ENCODE data around the gene MAGOH. TPM values are rescaled to one million over a fixed set of nuclear protein-coding genes. Genes with fewer than 3 reads are reported as not detected.

MAGOH gene
- polyA plus RNA-seq, 1 donor (not counting 4 experiments of a cell fraction or from before 2014, with no cell fraction given): 104 TPM

DNA sequence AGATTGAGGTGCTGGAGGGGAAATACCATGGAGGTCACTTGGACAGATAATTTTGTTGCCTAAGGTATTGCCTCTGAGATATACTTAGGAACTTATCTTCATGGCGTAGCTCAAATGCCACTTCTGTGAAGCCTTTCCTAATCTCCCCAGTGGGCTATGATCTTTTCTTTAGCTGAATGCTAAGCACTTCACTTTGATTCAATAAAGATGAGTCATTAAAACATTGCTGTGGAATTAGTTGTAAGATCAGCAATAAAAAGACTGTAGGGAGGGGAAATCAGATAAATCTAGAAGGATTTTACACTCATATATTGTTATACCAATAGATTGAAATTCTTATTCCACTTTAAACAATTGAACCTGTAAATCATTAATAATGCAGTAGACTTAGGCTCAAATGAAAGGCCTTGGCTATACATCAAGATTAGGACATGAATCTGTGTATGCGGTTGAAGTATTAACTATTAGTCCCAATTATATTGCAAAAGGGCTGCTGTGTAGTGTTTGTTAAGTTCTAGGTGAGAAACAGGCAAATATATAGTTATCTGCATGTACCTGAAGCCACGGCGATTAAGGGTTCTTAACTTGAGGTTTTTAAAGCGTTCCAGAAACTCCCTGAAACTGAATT lies 19.2 kb upstream of the MAGOH start:
- Histone ChIP-seq H3K4me2 (ENCODE audit: control insufficient read depth, extremely low read depth, insufficient read depth, low read depth, low read length) (no peak overlapping the region), H3K9ac (ENCODE audit: control insufficient read depth, extremely low read depth, insufficient read depth, low read length) (no peak overlapping the region), H2AFZ (ENCODE audit: control insufficient read depth, low read length) (no peak overlapping the region), H3K9me1 (ENCODE audit: control insufficient read depth, extremely low read depth, insufficient read depth, low read length) (no peaks in the 10 kb centered on the region), H3K79me2 (ENCODE audit: control insufficient read depth, insufficient read depth, low read length) (no peaks in the 10 kb centered on the region), H3K27ac (ENCODE audit: control insufficient read depth, insufficient read depth, low read length) (no peak overlapping the region), H3K4me3 (ENCODE audit: control insufficient read depth in 2 of 3, extremely low read depth in 1 of 3, insufficient read depth in 2 of 3, low read depth in 1 of 3, low read length in 3 of 3) (no peak overlapping the region), H3K36me3 (ENCODE audit: control insufficient read depth in 2 of 2, extremely low read depth in 1 of 2, insufficient read depth in 2 of 2, low read length in 2 of 2) (peaks cover 28 to 51% of the 10 kb centered on the region in 2 experiments), H3K4me1 (ENCODE audit: control insufficient read depth, extremely low read depth, insufficient read depth, low read length) (no peaks in the 10 kb centered on the region), H4K20me1 (ENCODE audit: control insufficient read depth, extremely low read depth, insufficient read depth, low read length) (no peaks in the 10 kb centered on the region), H3K9me3 (ENCODE audit: control insufficient read depth, low read depth, low read length) (no peaks in the 10 kb centered on the region), H3K27me3 (ENCODE audit: control insufficient read depth, extremely low read depth, insufficient read depth, low read length) (no peaks in the 10 kb centered on the region)
- dilution Hi-C loops (cut with MboI; ENCODE audit: extremely low pct_ligation_motif_present, low sequenced_read_pairs): no loop called here
- DNase-seq (ENCODE audit: low read depth, low spot score) (no peak), FAIRE-seq (no peak)
- no peak for TF ChIP-seq EZH2 (IDR thresholded peaks at IDR 0.05; ENCODE audit: low read length)
- TF ChIP-seq, protein P1, sequence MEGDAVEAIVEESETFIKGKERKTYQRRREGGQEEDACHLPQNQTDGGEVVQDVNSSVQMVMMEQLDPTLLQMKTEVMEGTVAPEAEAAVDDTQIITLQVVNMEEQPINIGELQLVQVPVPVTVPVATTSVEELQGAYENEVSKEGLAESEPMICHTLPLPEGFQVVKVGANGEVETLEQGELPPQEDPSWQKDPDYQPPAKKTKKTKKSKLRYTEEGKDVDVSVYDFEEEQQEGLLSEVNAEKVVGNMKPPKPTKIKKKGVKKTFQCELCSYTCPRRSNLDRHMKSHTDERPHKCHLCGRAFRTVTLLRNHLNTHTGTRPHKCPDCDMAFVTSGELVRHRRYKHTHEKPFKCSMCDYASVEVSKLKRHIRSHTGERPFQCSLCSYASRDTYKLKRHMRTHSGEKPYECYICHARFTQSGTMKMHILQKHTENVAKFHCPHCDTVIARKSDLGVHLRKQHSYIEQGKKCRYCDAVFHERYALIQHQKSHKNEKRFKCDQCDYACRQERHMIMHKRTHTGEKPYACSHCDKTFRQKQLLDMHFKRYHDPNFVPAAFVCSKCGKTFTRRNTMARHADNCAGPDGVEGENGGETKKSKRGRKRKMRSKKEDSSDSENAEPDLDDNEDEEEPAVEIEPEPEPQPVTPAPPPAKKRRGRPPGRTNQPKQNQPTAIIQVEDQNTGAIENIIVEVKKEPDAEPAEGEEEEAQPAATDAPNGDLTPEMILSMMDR (optimal IDR thresholded peaks at IDR 0.05 in 1 of 3, IDR thresholded peaks at IDR 0.05 in 1 of 3, conservative IDR thresholded peaks at IDR 0.05 in 1 of 3; ENCODE audit: extremely low read depth in 1 of 3, insufficient read depth in 2 of 3, low read length in 3 of 3): no peak

DNA sequence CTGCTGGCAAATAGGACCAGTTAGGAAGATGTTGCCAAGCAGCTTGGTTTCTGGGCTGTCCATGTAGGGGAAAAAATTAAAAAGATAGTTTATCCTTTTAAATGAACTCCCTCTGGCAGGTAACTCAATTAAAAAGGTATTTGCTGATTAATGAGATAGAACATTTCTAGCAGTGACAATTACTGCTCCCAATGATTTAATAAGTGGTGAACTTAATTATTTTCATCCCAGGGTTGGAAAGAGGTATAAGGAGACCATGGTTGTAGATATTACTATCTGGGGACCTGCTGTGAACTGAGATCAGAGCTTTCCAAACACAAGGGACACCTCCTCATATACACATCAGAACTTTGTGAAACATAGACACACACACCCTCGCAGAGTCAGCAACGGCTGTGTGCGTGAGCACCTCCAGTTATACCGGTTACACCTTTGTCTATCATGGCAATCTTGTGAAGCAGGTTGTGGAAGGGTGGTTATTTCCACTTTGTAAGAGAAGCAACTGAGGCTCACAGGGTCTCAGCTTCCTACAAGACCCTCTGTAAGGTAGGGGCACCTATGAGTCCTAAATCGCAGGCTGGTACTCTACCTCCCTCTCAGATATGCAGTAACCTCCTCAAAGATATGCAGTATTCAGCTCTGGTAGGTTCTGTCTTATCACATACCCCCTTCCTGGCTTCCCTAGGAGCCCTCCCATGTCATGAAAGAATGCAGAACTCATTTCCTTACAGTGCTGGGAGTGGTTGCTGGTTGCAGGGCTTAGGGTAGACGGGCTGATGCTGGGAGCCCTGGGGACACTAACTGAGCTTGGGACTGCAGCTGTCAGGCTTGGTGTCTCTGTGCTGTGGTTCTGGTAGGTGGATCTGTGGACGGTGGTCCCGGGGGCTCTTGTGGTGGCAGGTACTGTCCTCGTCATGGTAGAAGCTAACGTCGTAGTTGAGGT lies 18.5 kb upstream of the MAGOH start:
- no peak for TF ChIP-seq EZH2 (IDR thresholded peaks at IDR 0.05; ENCODE audit: low read length)
- TF ChIP-seq, protein P1 (optimal IDR thresholded peaks at IDR 0.05 in 1 of 3, IDR thresholded peaks at IDR 0.05 in 1 of 3, conservative IDR thresholded peaks at IDR 0.05 in 1 of 3; ENCODE audit: extremely low read depth in 1 of 3, insufficient read depth in 2 of 3, low read length in 3 of 3): no peak
- no peaks in the 10 kb centered on the region for H3K4me1 ChIP-seq (ENCODE audit: control insufficient read depth, extremely low read depth, insufficient read depth, low read length)
- no peak overlapping the region for H3K9ac ChIP-seq (ENCODE audit: control insufficient read depth, extremely low read depth, insufficient read depth, low read length)
- H3K9me3 ChIP-seq (ENCODE audit: control insufficient read depth, low read depth, low read length): no peaks in the 10 kb centered on the region
- no peaks in the 10 kb centered on the region for H3K9me1 ChIP-seq (ENCODE audit: control insufficient read depth, extremely low read depth, insufficient read depth, low read length)
- H2AFZ ChIP-seq (ENCODE audit: control insufficient read depth, low read length): no peak overlapping the region
- H3K27ac ChIP-seq (ENCODE audit: control insufficient read depth, insufficient read depth, low read length): no peak overlapping the region
- peaks cover 22 to 47% of the 10 kb centered on the region in 2 experiments for H3K36me3 ChIP-seq (ENCODE audit: control insufficient read depth in 2 of 2, extremely low read depth in 1 of 2, insufficient read depth in 2 of 2, low read length in 2 of 2)
- DNase-seq (ENCODE audit: low read depth, low spot score) (no peak), FAIRE-seq (no peak)
- no peaks in the 10 kb centered on the region for H3K79me2 ChIP-seq (ENCODE audit: control insufficient read depth, insufficient read depth, low read length)
- no peak overlapping the region for H3K4me2 ChIP-seq (ENCODE audit: control insufficient read depth, extremely low read depth, insufficient read depth, low read depth, low read length)
- H3K27me3 ChIP-seq (ENCODE audit: control insufficient read depth, extremely low read depth, insufficient read depth, low read length): no peaks in the 10 kb centered on the region
- no peak overlapping the region for H3K4me3 ChIP-seq (ENCODE audit: control insufficient read depth in 2 of 3, extremely low read depth in 1 of 3, insufficient read depth in 2 of 3, low read depth in 1 of 3, low read length in 3 of 3)
- dilution Hi-C loops (cut with MboI; ENCODE audit: extremely low pct_ligation_motif_present, low sequenced_read_pairs): no loop called here
- no peaks in the 10 kb centered on the region for H4K20me1 ChIP-seq (ENCODE audit: control insufficient read depth, extremely low read depth, insufficient read depth, low read length)
